Limb (tissue), 2 donors: ENCODE results near the gene RTN4RL2.
"Not testable (repeated sequence)": the region's sequence is repeated elsewhere in the genome, so short reads cannot be mapped to it uniquely, and the experiment has no call there.

ENCODE experiments used
- DNase-seq, 2 donors: peaks; one replicate each; pipeline ENCODE4 v3.0.0-alpha.2; 2016; ENCODE audit errors: extremely low spot score in 2 of 2

The RTN4RL2 gene

DNA sequence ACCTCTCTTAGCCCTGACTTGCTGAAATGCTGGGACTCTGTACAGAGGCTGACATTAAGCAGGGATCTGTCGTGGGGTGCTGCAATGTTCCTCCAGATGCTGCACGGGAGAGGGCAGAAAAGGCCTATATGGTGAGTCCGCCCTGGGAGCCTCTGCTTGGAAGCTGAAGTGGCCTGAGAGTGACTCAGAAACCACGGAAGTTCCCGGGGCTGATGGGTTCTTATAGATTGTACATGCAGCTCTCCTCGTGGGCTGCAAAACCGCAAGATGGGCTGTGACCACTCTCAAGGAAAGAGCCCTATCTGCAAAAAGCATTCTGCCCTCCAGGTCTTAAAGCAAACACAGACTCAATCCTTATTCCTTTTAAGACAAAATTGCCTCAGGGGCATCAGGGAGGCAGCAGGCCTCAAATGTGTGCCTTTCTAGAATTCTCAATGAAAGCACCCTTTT lies 27.6 kb upstream of the RTN4RL2 start:
- DNase-seq, result no peak

DNA sequence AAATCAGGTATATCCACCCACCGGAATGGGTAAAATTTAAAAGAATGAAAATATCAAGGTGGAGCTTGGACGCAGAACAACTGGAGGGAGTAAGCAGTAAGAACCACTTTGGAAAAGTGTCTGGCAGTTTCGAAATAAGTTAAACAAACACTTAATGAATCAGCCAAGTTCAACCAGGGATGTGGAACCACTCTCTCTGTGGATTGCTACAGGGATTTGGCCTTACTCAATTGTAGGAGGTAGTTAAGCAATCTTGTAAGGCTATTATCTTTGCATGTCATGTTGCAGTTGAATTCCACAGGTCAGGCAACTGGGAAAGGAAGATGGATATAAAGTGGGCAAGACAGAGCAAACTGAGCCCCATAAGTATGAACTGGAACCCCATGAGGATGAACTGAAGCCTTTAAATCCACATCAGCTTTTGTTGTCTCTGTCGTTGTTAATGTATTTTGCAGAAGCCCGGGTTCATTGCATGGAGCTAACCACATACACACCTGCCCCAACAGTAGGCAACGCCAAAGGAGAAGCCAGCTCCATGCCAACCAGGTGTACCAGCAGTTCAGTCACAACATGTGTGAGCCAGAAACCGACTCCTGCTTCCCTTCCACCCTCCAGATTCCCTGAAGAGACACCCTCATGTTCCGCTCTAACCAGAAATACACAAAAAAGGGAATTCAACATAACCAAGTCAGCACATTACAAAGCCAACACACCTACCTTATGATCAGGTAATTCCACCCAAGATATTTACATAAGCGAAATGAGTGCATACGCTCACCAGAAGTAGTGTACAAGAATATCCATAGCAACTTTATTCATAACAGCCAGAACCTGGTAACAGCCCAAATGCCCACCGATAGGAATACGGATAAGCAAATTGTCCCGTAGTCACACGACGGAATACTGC lies 25.4 kb upstream of the RTN4RL2 start:
- no peak for DNase-seq

DNA sequence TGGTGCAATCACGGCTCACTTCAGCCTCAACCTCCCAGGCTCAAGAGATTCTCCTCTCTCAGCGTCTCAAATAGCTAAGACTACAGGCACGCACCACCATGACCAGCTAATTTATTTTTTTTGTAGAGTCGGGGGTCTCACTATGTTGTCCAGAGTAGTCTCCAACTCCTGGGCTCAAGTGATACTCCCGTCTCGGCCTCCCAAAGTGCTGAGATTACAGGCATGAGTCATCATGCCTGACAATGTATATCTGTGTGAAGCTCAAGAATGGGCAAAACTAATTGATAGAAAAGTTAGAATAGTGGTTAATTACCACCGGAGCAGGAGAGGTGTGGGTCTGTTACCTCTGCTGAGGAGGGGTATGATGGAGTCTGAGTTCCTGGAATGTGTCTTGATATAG lies 24.3 kb upstream of the RTN4RL2 start:
- DNase-seq, result no peak

DNA sequence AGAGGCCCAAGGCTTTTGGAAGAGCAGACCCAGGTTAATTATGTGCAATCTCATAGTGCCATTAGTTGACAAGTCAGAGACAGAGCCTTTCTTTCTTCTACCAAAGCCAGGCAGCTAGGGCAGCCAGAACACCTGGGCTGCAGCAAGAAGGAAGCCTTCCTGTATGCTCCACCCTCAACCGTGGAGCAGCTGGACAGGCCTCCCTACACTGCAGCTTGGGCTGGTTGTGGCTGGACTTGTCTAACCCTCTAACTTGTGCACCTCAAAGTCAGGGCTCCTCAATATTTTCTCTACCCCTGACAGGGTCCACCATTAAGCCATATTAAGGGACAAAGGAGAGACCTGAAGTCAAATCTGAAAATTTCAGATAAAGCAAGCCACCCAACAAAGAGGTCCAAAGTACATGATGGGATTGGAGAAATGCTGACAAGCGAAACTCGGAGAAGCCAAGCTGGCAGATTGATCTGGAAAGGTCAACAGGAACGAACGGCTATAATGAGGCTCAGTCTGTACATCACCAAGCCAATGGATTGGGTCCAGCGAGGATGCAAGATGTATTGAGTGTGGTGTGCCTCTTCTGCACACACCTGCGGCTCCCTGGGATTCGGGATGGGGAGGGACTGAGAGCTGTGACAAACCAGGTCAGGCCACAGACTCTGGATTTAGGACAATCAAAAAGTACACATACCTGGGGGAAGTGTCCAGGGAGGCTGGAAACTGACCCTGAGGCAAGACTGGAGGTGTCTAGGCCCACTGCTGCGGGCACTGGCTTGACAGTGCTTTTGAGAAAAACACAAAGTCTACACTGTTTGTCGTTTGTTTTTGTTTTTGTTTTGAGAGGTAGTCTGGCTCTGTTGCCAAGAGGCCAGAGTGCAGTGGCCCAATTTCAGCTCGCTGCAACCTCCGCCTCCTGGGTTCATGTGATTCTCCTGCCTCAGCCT lies 21.7 kb upstream of the RTN4RL2 start:
- DNase-seq, result no peak

DNA sequence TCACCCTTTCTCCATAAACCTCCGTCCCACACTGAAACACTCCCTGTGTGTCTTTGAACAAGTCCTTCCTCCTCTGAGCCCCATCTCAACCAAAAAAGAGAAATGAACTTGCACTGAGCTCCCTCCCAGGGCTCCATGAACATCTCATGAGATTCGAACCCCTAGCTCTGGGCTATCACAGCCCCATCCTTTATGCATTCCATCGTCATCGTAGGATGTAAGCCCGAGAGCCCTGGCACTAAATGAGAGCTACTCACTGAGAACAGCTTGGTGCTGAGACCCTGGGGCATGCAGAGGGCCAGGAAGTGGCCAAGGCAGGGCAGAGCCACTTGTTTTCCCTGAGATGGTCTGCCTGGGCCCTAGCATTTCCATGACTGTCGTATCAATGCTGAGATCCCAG lies 20.5 kb upstream of the RTN4RL2 start:
- DNase-seq, result no peak

DNA sequence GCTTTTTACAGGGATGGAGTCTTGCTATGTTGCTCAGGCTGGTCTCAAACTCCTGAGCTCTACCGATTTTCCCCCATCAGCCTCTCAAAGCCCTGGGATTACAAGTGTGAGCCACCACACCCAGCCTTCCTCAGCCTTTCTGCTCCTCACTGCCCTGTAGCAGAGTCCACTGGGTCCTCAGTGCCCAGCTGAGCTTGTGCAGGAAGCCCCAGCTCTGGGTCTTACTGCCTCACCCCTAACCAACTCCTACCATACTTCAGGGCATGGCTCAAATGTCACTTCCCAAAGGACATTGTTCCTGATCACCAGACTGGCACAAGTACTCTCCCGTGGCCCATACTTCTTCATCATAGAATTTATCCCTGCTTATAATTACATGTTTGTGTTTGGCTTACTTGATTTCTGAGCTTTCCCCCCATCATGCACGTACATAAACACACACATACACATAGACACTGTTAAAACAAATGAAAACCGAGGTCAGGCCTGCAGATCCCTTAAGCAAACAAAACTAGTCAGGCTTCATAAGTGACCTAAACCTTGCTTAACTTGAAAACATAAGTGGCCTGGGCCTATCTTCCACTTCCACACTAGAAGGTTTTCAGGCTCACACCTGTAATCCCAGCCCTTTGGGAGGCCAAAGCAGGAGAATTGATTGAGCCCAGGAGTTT lies 19.4 kb upstream of the RTN4RL2 start:
- DNase-seq, result no peak

DNA sequence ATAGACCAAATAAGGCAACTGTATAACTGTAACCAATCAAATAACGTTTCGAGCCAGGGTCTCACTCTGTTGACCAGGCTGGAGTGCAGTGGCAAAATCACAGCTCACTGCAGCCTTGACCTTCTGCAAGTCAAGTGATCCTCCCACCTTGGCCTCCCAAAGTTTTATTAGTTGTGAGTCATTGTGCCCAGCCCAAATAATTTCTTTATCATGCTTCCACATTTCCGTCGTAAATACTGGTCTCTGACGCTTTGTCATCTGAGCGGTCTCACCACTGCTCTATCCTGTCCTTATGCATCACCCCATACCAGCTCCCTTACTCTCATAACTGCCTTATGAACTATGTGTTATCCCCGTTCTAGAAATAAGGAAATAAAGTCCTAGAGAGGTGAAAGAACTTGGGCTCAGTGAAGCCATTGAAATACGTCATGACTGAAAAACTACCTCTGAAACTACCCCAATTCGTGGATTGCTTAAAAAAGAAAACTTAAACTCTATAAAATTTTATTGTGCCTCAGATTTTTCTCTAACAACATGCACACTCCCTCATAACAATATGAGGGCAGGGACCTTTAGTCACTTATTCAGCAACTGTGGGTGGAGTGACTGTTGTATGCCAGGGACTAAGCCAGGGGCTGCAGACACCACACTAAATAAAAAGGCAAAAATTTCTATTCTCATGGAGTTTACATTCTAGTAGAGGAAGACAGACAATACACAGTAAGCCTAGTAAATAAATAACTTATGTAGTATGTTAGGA lies 15.8 kb upstream of the RTN4RL2 start:
- no peak for DNase-seq

DNA sequence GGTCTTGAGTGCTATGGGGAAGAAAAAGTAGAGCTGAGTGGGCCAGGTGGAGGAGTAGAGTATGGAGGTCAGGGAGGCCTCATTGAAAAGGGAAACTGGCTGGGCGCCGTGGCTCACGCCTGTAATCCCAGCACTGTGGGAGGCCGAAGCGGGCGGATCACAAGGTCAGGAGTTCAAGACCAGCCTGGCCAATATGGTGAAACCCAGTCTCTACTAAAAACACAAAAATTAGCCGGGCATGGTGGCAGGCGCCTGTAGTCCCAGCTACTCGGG lies 15.3 kb upstream of the RTN4RL2 start:
- not testable (repeated sequence) for DNase-seq

DNA sequence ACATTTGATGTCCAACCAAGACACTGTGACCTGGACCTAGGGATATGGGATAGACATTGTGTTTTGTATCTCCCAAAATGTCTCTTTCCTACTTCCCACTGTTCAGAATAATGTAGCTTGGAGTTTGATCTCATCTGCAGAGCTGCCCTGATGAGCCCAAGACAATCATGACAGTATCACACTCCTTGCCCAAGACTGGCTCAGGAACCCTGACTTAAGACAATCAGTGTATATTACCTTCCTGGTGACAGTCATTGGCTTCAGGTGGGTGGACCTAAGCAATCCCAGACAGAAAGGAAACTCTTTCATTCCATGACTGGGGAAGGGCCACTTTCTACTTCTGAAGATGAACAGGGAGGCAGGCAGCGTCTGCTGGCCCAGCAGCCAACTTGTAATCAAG lies 14.3 kb upstream of the RTN4RL2 start:
- no peak for DNase-seq

DNA sequence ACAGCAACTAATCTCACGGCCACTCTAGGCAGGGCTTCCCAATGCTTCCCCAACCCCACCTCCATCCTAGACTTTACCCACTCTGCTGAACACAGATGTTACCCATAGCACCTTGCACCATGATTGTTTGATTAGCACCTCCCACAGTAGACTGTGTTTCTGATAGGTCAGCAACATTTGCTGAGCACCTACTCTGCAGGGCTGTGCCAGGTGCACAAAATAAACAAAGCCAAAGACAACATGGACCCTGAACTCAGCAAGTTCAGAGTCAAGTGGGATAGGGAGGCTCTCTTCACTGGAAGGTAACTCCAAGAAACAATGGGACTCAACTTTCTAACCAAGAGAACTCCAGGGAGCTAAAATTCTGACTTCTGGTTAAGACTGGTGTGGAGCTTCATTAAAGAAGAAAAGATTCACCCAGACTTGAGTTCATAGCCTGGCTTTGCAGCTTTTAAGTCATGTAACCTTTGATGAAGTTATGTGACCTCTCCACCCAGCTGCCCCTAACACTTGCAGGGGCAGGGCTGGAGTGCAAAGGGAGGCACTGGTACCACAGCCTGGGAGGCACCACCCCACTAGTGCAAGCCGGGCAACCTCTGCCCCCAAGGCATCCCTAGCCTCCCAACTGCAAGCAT lies 6.7 kb upstream of the RTN4RL2 start:
- no peak for DNase-seq

DNA sequence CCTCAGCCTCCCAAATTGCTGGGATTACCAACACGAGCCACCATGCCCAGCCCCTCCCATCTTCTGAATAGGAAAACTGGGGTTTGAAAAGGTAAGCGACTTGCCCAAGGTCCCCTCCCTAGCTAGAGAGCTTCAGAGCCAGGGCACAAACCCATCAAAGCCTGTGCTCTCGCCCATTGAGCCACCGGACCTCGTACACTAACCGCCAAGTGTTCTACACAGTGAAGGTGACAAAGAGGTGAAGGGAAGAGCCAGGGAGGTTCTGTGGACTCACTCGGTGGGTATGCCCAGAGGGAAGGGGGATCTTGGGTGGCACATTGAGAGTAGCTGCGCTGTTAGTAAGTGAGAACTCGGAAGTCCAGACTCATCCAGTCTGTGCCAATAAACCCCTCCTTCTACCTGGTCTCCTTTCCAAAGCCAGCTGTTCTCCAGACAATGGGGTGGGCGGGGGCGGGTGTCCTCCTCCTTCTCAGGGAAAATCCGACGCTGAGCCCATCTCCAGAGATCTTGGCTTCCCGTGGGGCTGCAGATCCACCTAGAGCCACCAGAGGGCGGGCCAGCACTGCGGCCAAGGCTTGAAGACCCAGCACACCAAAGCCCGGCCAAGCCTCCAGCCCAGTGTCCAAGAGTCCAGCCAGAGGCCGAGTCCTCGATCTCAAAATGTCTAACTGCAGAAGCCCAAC lies 3.2 kb upstream of the RTN4RL2 start:
- DNase-seq, result peak; percentile 86 to 88

DNA sequence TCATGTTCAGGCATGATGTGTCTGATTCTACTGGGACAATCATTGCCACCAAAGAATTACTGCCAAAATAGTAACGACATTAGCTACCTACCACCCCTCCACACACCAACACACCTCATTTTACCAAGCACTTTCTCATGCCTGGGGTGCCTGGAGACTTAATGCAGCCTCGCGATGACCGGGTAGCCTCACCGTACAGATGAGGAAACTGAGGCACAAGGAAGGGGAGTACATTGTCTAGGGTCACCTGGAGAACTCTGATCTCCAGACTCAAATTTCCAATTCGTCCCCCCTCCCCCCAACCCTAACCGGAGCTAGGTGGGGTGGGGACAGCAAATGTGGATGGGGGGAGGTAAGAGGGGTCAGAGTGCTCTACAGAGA lies 2.7 kb upstream of the RTN4RL2 start:
- no peak for DNase-seq

DNA sequence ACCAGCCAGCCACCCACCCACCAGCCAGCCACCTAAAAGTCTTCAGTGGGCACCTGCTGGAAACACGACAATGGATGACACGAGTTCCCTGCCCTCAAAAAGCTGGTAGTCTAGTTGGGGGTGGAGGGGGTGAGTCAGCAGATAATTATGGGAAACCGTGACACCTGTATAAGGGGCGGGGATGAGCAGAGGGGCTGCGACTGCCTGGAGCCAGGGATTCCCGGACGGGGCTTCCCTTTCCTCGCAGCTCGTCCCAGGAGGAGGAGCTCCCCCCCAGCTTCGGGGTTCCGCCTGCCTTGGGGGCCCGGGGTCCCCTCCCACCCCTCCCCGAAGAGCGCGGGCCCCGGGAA lies 2.3 kb upstream of the RTN4RL2 start:
- no peak for DNase-seq

DNA sequence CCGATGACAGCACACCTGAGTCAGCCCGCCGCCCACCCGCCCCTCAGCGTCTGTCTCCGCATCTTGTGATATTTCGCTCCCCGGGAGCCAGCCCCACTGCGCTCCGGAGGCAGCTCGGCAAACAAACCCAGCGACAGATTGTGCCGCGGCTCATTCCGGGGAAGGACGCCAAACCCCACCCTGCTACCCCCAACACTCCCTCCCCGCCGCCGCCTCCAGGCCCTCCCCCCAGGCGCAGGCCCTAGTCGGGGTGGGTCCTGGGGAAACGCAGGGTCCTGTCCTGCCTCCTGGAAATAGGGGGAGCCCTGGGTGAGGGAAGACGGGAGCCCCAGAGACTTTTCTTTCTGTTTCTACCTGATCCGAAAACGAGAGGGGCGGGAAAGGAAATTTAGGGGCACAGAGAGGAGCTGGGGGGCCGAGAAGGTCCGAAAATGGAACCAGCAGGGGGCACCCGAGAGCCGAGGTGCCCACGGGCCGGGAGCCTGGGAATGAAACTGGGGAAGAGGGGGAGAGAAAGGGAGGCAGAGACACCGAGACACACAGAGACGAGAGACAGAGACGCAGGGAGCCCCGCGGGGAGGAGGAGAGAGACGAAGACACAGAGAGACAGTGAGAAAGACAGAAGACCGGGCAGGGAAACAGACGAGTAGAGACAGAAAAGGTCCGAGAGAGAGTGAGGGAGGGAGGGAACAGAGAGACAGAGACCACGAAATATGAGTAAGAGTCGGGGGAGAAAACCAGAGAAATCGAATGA lies 1.7 kb upstream of the RTN4RL2 start:
- DNase-seq, result peak in 1 of 2 donors; percentile 77

DNA sequence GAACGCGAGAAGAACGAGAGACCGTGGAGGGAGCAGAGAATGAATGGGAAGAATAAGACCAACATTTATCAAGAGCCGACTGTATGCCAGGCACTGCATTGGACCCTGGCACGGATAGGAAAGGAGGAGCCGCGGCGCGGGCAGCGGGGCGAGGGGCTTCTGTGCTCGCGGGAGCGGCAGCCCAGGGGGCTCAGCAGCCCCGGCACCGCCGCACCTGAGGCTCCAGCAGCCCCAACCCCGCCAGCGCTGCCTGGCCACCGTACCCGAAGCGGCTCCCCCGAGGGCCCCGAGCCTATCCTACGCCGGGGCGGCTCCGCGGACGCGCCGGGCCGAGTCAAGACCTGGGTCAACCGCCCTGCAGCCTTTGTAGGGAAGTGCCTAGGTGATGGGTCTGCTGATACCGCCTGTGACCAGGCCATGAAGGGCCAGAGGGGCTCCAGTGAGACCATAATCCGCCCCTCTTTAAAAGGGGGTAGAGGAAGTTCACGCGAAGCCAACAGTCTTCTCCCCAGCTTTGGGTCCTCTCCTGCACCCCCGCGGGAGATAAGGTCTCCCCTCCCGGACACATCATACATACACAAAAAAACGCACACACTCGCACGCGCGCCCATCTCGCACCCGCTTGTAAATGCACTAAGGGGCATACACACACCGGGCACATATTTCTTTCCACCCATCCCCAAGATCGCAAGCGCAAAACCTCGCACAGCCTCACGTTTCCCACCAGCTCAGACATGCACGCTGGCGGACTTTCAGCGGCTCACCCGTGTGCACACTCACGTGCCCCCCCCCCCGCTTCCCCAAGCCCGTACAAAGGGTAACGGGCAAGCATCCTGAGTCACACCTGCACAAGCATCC lies 935 bp upstream of the RTN4RL2 start:
- DNase-seq, result no peak

DNA sequence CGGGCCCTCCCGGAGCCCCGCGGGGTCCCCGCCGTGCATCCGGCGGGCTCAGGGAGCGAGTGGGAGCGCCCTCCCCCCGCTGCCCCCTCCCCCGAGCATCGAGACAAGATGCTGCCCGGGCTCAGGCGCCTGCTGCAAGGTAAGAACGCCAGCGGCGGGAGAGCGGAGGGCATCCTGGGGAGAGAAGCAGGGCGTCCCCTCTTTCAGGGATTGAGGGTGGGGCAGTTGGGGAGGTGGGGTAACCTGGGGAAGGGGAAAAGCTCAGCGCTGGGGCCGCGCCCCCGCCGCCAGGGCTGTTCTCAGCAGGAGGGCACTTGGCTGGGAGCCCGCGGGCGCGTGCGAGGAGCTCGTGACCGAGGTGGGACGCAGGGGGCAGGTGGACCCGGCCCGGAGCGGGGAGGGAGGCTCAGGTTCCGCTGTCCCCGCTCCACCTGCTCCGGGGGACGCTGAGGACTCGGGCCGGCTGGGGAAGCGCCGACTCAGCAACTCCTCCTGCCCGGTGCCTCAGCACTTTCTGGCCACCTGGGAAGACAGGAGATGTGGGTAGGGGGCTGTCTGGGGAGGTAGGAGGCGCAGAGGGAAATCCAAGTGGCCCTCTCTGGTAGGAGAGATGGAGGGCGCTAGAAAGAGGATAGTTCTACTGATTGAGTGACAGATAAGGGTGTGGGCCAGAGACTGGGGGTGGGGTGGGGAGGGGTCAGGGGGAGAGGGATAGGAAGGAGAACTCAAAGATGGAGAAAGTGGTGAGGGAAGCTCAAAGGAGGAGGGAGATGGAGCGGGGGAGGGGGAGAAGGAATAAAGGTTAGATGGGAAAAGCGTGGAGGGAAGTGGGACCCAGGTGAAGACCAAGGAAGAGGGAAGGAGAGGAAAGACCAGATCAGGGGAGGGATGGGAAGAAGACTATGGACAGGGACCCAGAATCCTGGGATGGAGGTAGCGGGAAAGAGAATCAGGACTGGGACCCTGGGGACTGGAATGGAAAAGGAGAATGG lies 726 bp downstream of the RTN4RL2 start:
- DNase-seq, result peak in 1 of 2 donors; percentile 60

DNA sequence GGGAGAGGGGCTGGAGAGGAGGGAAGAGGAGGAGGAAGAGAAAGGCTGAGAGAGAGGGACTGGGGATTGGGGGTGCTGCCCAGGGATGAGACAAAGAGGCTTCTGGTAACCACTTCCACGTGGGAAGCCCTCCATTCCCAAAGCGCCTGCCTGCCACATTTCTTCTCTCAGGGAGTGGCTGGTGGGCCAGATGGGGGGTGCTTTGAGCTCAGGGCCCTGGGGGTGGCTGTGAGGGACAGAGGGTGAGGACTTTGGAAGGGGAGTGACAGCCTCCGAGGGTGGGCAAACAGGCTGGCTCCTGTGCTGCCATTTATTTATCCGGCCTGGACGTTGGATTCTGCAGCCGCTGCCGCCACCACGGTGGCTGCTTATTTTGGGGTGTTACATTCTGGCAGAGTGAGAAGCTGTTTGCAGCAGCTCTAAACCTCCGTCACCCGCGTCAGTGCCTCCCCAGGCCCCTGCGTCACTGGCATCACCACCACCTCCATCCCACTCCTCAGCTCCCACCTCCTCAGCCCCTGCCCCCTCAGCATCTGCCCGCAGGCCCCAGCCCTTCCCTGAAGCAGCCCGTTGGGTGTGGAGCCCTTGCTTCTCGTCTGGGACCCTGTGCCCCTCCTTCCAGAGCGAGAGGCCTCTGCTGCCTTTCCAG lies 1.6 kb downstream of the RTN4RL2 start:
- DNase-seq, result no peak
